WERI-Rb-1 (cell line): ENCODE results near the gene UBR1.
A peak's percentile ranks its signal among the peaks of the same experiment; 100 is the strongest.

ENCODE experiments used
- DNase-seq: peaks from one replicate; pipeline ENCODE4 v3.0.0-alpha.2; 2020
- H3K27ac ChIP-seq: fragments of 250-450 bp; sonication (Bioruptor Pico); 2 replicates; pipeline ENCODE4 v1.5.1; 2020; ENCODE audit warnings: mild to moderate bottlenecking, moderate library complexity
- H3K27me3 ChIP-seq: fragments of 250-450 bp; sonication (Bioruptor Pico); 2 replicates; pipeline ENCODE4 v1.5.1; 2021; ENCODE audit warnings: mild to moderate bottlenecking, low read depth, moderate library complexity; ENCODE audit not compliant: insufficient read depth, severe bottlenecking
- H3K36me3 ChIP-seq: fragments of 250-450 bp; sonication (Bioruptor Pico); 2 replicates; pipeline ENCODE4 v1.5.1; 2020; ENCODE audit warnings: mild to moderate bottlenecking, moderate library complexity
- H3K4me3 ChIP-seq: 2 replicates; pipeline ENCODE4 v1.5.1; 2011; ENCODE audit warnings: low read depth, mild to moderate bottlenecking, control low read depth, low read length
- H3K9me3 ChIP-seq: fragments of 250-450 bp; sonication (Bioruptor Pico); 2 replicates; pipeline ENCODE4 v1.5.1; 2021; ENCODE audit warnings: mild to moderate bottlenecking, moderate library complexity; ENCODE audit not compliant: severe bottlenecking
- CTCF ChIP-seq: IDR thresholded peaks from 2 replicates; pipeline ENCODE4 v1.5.1; 2011; ENCODE audit warnings: low read depth, mild to moderate bottlenecking, control low read depth, inconsistent platforms, low read length

The UBR1 gene

DNA sequence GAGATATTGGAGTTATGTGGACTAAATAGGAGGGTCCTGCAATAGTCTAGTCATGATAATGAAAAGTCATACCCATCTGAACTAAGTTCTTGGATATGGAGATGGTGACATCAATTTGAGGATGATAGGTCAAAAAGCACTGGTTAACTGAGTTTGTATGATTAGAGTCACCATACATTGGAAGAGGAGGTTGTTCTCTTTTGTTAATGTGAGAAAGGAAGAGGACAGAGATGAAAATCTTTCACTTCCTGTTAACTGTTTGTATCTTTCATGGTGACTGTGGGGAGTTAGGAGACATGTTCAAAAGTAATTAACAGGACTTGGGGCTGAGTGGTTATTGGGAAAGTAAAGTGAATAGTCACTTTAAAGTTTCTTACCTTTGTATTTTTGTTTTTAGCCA, 38.7 kb upstream of the UBR1 start:
- Histone ChIP-seq H3K27ac (no peak overlapping the region), H3K27me3 (no peaks in the 10 kb centered on the region), H3K36me3 (peaks cover 22% of the 10 kb centered on the region), H3K4me3 (no peak overlapping the region), H3K9me3 (no peaks in the 10 kb centered on the region)
- TF ChIP-seq CTCF = no peak
- no peak for DNase-seq

DNA sequence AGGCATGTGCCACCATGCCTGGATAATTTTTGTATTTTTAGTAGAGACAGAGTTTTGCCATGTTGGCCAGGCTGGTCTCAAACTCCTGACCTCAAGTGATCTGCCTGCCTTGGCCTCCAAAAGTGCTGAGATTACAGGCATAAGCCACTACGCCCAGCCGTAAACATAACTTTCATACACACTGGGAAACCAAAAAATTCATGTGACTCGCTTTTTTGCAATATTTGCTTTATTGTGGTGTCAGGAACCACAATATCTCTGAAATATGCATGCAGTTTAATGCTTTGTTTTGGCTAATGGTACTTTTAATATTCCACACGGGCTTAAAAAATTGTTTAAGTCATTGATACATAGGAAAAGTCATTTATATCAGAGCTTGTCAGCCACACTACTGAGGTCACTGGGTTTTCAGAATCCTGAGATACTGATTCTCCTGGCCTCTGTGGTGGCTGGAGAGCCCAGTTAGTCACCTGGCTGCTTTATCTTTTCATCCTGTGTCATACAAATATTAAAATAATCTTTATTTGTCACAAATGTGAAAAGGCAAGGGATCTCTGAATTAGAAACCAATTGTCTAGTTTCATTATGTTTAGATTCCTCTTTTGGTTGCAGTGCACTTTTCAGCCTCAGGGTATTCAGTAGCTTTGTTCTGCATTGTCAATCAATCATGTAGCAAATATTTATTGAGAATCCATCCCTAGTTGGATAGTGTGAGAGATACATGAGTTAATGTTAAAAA, 37.5 kb upstream of the UBR1 start:
- H3K9me3 ChIP-seq = no peaks in the 10 kb centered on the region
- no peak for TF ChIP-seq CTCF
- peaks cover 28% of the 10 kb centered on the region for H3K36me3 ChIP-seq
- H3K27me3 ChIP-seq = no peaks in the 10 kb centered on the region
- no peak for DNase-seq
- H3K4me3 ChIP-seq = no peak overlapping the region
- no peak overlapping the region for H3K27ac ChIP-seq

DNA sequence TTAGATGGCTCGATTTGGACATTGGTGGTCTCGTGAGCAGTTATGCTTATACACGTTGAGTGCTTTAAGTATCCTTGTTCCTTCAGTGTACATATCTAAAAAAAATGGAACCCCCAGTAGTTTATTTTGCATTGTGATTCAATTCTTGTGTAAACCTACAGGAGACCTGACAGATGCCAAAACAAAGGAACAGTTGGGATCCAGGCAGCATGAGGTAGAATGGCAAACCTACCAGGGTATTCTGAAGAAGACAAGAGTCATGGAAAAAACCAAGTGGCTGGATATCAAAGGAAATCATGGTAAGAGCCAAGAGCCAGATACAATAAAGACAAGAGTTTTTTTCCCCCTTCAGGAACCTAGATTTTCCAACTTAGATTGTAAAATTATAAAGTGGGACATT, 29.5 kb upstream of the UBR1 start:
- Histone ChIP-seq H3K36me3 (peaks cover 41% of the 10 kb centered on the region), H3K9me3 (no peaks in the 10 kb centered on the region), H3K27me3 (no peaks in the 10 kb centered on the region), H3K27ac (no peak overlapping the region), H3K4me3 (no peak overlapping the region)
- DNase-seq = no peak
- TF ChIP-seq CTCF = no peak

DNA sequence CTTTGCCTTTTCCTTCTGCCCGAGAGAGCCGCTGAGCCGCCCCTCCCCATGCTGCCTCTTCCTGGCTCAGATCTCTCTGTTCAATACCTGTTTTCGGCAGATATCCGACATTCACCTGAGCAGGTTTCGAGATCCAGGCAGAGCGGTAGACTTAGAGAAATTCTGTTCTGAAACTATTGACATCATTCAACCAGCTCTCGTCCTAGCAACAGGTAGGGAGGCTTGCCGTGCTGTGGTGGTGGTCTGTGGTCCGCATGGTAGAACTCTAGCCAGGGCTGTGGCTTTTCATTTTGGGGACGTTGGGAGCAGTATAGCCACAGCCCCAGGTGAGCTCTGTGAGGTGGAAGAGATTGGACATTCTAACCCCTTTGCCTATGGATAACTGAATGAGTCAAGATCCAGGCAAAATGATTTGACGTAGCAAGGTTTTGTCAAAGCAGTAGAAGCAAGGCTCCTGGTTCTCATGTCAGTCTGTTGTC, 28.4 kb upstream of the UBR1 start:
- no peaks in the 10 kb centered on the region for H3K9me3 ChIP-seq
- no peak for TF ChIP-seq CTCF
- H3K4me3 ChIP-seq = peak overlapping the region; percentile 54
- H3K36me3 ChIP-seq = peaks cover 32% of the 10 kb centered on the region
- no peak for DNase-seq
- no peaks in the 10 kb centered on the region for H3K27me3 ChIP-seq
- H3K27ac ChIP-seq = peak overlapping the region; percentile 71

DNA sequence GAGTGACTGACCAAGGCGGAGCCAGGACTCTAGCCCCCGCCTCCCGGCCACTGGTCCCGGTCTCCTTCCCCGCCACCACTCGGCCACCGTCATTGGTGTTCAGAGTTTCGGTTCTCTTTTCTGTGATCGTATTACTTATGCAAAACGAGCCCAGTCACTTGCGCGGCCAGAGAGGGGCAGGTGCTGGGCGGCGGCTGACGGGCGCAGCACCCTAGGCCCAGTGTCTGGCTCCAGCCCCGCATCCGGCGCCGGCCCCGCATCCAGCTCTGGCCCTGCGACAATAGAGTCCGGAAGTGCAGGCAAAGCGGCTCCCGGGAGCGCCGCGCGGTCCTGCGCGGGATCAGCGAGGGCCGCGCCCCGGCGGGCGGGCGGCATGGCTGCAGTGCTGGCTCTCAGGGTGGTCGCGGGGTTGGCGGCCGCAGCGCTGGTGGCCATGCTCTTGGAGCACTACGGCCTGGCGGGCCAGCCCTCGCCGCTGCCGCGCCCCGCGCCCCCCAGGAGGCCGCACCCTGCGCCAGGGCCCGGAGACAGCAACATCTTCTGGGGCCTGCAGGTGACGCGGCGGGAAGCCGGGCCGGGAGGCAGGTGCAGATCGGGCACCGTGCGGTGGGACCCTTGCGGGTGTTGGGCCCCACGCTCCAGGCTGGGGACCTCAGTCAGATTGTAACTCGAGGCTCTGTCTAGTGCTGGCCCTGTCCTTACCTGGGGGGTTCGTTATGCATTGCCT, 27.8 kb upstream of the UBR1 start, which contains the start of gene TMEM62:
TMEM62 (plus strand) TSS at position 157 of the 727 bp plus-strand sequence; CDS start at position 374, 217 bp downstream.
- no peak for TF ChIP-seq CTCF
- DNase-seq = peak; percentile 79
- Histone ChIP-seq H3K36me3 (peaks cover 28% of the 10 kb centered on the region), H3K4me3 (peak within 1 kb of the TSS; percentile 54), H3K27ac (peak within 1 kb of the TSS; percentile 71), H3K27me3 (no peaks in the 10 kb centered on the region), H3K9me3 (no peaks in the 10 kb centered on the region)
